MCF 10A (cell line): ENCODE results near the gene MAP2K4. TPM values are rescaled to one million over a fixed set of nuclear protein-coding genes. Genes with fewer than 3 reads are reported as not detected.

Experiments used
- BruUV-seq: library from RNA; stranded (reverse); fragments of 400-500 nt; replicated peaks from 2 replicates; lab custom pipeline; 2021; lab: Mats Ljungman, UMichigan
- CTCF ChIA-PET: fragments of 300-600 bp; sonication (Branson Sonifier 250); formaldehyde crosslinking; extraction: SDS; loops from one replicate; lab custom pipeline; 2021; ENCODE audit warnings: antibody characterized with exemption, inconsistent platforms; lab: Yijun Ruan, JAX
- POLR2A ChIA-PET: fragments of 300-600, 350-650 bp; sonication (Branson Sonifier 250); formaldehyde crosslinking; extraction: SDS; loops from one replicate; lab custom pipeline; 2020; ENCODE audit warnings: antibody characterized with exemption, inconsistent platforms; lab: Yijun Ruan, JAX
- DNase-seq: peaks from one replicate; pipeline ENCODE4 v3.0.0-alpha.2; 2018; ENCODE audit not compliant: unreplicated experiment
- H3K27ac Mint-ChIP-seq: one replicate; pipeline ENCODE4 v1.8.0; 2022; ENCODE audit warnings: mild to moderate bottlenecking, low read depth, mixed read lengths; ENCODE audit not compliant: unreplicated experiment
- H3K27me3 Mint-ChIP-seq: one replicate; pipeline ENCODE4 v1.8.0; 2022; ENCODE audit warnings: mixed read lengths; ENCODE audit not compliant: insufficient read depth, unreplicated experiment
- H3K36me3 Mint-ChIP-seq: one replicate; pipeline ENCODE4 v1.8.0; 2022; ENCODE audit warnings: mild to moderate bottlenecking, moderate library complexity, mixed read lengths; ENCODE audit not compliant: insufficient read depth, unreplicated experiment
- H3K4me1 Mint-ChIP-seq: one replicate; pipeline ENCODE4 v1.8.0; 2022; ENCODE audit warnings: mixed read lengths; ENCODE audit not compliant: insufficient read depth, unreplicated experiment
- H3K4me3 Mint-ChIP-seq: one replicate; pipeline ENCODE4 v1.8.0; 2022; ENCODE audit warnings: mild to moderate bottlenecking, moderate library complexity, mixed read lengths; ENCODE audit not compliant: unreplicated experiment
- H3K9me3 Mint-ChIP-seq: one replicate; pipeline ENCODE4 v1.8.0; 2022; ENCODE audit warnings: mixed read lengths; ENCODE audit not compliant: unreplicated experiment
- CTCF ChIP-seq: fragments of 200-600 bp; IDR thresholded peaks from one replicate; pipeline ENCODE4 v1.8.0; 2022; ENCODE audit warnings: antibody characterized with exemption, mild to moderate bottlenecking; ENCODE audit not compliant: unreplicated experiment
- intact Hi-C: fragments of 100-400 bp; cut with micrococcal nuclease; formaldehyde crosslinking; loops from 2 replicates; pipeline ENCODE4 v1.14.1; 2022
- total RNA-seq: library from RNA; stranded (reverse); gene quantifications from 2 replicates; pipeline ENCODE4 v1.2.3, GENCODE V29; 2022

MAP2K4 gene
- total RNA-seq, 1 experiment from 2014 or later, result 29.2 TPM

- POLR2A ChIA-PET, result interaction anchor here (0.5 to 6.5 kb wide), 42 partner anchors 10 to 1410 kb away, joined by 3 to 184 read pairs (median 4); partner anchors contain the start of genes ADPRM, ELAC2, MAP2K4 and SCO1
- intact Hi-C loops, result no loop called here
- BruUV-seq, result TSS peak; percentile 55
Measured at GRCh38 chr17:11997147-11997971, 23.3 kb upstream of the MAP2K4 start, which contains the start of gene ZNF18. TSS of gene ZNF18 (minus strand) at chr17:11997475. CDS start at chr17:11992829, 4,646 bp downstream.

GRCh38 chr17:11997972-11998233, 22.8 kb upstream of the MAP2K4 start:
- peak overlapping the region; percentile 92 for H3K27ac Mint-ChIP-seq
- H3K27me3 Mint-ChIP-seq, result no peaks in the 10 kb centered on the region
- peaks cover 6% of the 10 kb centered on the region for H3K9me3 Mint-ChIP-seq
- peaks cover 8% of the 10 kb centered on the region for H3K4me1 Mint-ChIP-seq
- ChIA-PET POLR2A (interaction anchor here (0.5 to 6.5 kb wide), 23 partner anchors 9 to 1301 kb away, joined by 3 to 184 read pairs (median 8); partner anchors contain the start of genes ADPRM, ELAC2, MAP2K4 and SCO1), CTCF (interaction anchor here (1.0 to 2.8 kb wide), 6 partner anchors 11 to 1123 kb away, joined by 3 to 7 read pairs (median 4); no protein-coding TSS in a partner anchor)
- peak overlapping the region; percentile 82 for H3K4me3 Mint-ChIP-seq
- intact Hi-C loops, result no loop called here
- TF ChIP-seq CTCF, result no peak
- H3K36me3 Mint-ChIP-seq, result peaks cover 6% of the 10 kb centered on the region
- DNase-seq, result no peak
- BruUV-seq, result no TSS peak

More at GRCh38 chr17:11997147-11997971, 23.3 kb upstream of the MAP2K4 start, which contains the start of gene ZNF18:
- no peak for TF ChIP-seq CTCF
- Mint-ChIP-seq H3K27ac (peak within 1 kb of the TSS; percentile 92), H3K9me3 (peaks cover 6% of the 10 kb centered on the region), H3K36me3 (peaks cover 10% of the 10 kb centered on the region), H3K4me1 (peaks cover 8% of the 10 kb centered on the region), H3K4me3 (peak within 1 kb of the TSS; percentile 82), H3K27me3 (no peaks in the 10 kb centered on the region)
- CTCF ChIA-PET, result interaction anchor here (0.7 to 2.8 kb wide), 13 partner anchors 9 to 1122 kb away, joined by 3 to 7 read pairs (median 4); no protein-coding TSS in a partner anchor
- peak; percentile 91 for DNase-seq

GRCh38 chr17:11999696-12000095, 21.0 kb upstream of the MAP2K4 start:
- Mint-ChIP-seq H3K27me3 (no peaks in the 10 kb centered on the region), H3K36me3 (peaks cover 6% of the 10 kb centered on the region), H3K9me3 (peaks cover 6% of the 10 kb centered on the region), H3K4me3 (no peak overlapping the region), H3K27ac (no peak overlapping the region), H3K4me1 (peaks cover 8% of the 10 kb centered on the region)
- ChIA-PET POLR2A (interaction anchor here (1.1 to 6.5 kb wide), 3 partner anchors 23 to 39 kb away, joined by 3 to 184 read pairs (median 60); partner anchors contain the start of gene MAP2K4), CTCF (interaction anchor here (0.6 to 2.8 kb wide), 3 partner anchors 14 to 1353 kb away, joined by 3 to 7 read pairs (median 3); no protein-coding TSS in a partner anchor)
- DNase-seq, result peak; percentile 43
- BruUV-seq, result no TSS peak
- intact Hi-C loops, result no loop called here
- no peak for TF ChIP-seq CTCF

GRCh38 chr17:12007466-12007865, 13.2 kb upstream of the MAP2K4 start:
- CTCF ChIA-PET, result no interaction called here
- no peak for DNase-seq
- no peaks in the 10 kb centered on the region for H3K36me3 Mint-ChIP-seq
- no TSS peak for BruUV-seq
- no peaks in the 10 kb centered on the region for H3K9me3 Mint-ChIP-seq
- no peak overlapping the region for H3K27ac Mint-ChIP-seq
- intact Hi-C loops, result no loop called here
- H3K27me3 Mint-ChIP-seq, result no peaks in the 10 kb centered on the region
- no peak for TF ChIP-seq CTCF
- H3K4me3 Mint-ChIP-seq, result no peak overlapping the region
- H3K4me1 Mint-ChIP-seq, result peaks cover 5% of the 10 kb centered on the region
- POLR2A ChIA-PET, result interaction anchor here (2.2 kb wide), 1 partner anchor 10 kb away, joined by 17 read pairs; the partner anchor contains the start of gene ZNF18
